ENCODE data around the gene SUPT5H. TPM values are rescaled to one million over a fixed set of nuclear protein-coding genes. Genes with fewer than 3 reads are reported as not detected.

SUPT5H gene
- total and polyA plus RNA-seq, 10 of the 15 experiments (the other 5 are each of a cell fraction or from before 2014, with no cell fraction given) = 27.2 to 194 (median 83.6) TPM

DNA sequence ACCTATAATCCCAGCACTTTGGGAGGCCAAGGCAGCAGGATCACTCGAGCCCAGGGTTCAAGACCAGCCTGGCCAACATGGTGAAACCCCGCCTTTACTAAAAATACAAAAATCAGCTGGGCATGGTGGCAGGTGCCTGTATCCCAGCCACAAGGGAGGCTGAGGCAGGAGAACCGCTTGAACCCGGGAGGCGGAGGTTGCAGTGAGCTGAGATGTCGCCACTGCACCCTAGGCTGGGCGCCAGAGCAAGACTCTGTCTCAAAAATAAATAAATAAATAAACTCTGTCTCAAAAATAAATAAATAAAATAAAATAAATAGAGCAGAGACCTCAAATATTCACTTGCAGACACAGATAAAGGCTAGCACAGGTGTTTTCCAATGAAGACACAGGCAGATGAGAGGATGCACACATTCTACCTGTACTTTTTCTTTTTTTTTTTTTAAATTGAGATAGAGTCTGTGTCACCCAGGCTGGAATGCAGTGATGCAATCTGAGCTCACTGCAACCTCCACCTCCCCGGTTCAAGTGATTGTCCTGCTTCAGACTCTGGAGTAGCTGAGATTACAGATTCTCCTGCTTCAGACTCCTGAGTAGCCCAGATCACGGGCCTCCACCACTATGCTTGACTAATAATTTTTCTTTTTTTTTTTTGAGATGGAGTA lies 7.0 kb upstream of the SUPT5H start:
- POLR2A ChIA-PET = interaction anchor here (0.6 kb wide), 1 partner anchor 90 kb away, joined by 7 read pairs; no protein-coding TSS in a partner anchor
- H2AFZ ChIP-seq (ENCODE audit: control insufficient read depth, low read depth, low read length) = no peak overlapping the region
- peaks cover 2 to 8% of the 10 kb centered on the region in 2 experiments; a peak in 3 of 4 replicates for H3K36me3 ChIP-seq (ENCODE audit: control insufficient read depth in 2 of 2, insufficient read depth in 2 of 2, low read length in 1 of 2)
- in situ Hi-C loops (cut with MboI) = no loop called here
- ATAC-seq = no peak
- RAD21 ChIA-PET (ENCODE audit: unreplicated experiment) = interaction anchor here (0.7 kb wide), 1 partner anchor 27 kb away, joined by 3 read pairs; no protein-coding TSS in a partner anchor
- no TSS peak for BruUV-seq (replicated peaks)
- DNase-seq (ENCODE audit: low read depth, low spot score) = no peak
- FAIRE-seq = no peak
- 76% methylated on average over 9 of the region's 9 CpGs for WGBS (ENCODE audit: insufficient coverage, insufficient replicate concordance, low lambda C conversion rate, missing lambda C conversion rate)
- H3K4me2 ChIP-seq (ENCODE audit: control insufficient read depth, insufficient read depth) = no peak overlapping the region
- peaks cover 27% of the 10 kb centered on the region for H3K79me2 ChIP-seq (ENCODE audit: control insufficient read depth, insufficient read depth, low read length)
- CTCF ChIA-PET = interaction anchor here (0.8 to 4.1 kb wide), 5 partner anchors 60 to 235 kb away, joined by 3 to 63 read pairs (median 4); partner anchors contain the start of genes DLL3 and EID2B
- H3K4me1 ChIP-seq (ENCODE audit: control insufficient read depth, insufficient read depth, low read length) = peaks cover 18% of the 10 kb centered on the region
- no peaks in the 10 kb centered on the region for H3K27me3 ChIP-seq (replicated peaks in 1 of 2; ENCODE audit: control insufficient read depth in 2 of 2, insufficient read depth in 2 of 2, low read length in 1 of 2)
- H3K27ac ChIP-seq (ENCODE audit: control insufficient read depth, insufficient read depth) = no peak overlapping the region
- no peak overlapping the region for H3K4me3 ChIP-seq
- SMC1A ChIA-PET (ENCODE audit: uncharacterized antibody, unreplicated experiment) = interaction anchor here (0.6 to 1.3 kb wide), 4 partner anchors 19 to 95 kb away, joined by 3 read pairs; no protein-coding TSS in a partner anchor
- intact Hi-C loops (cut with micrococcal nuclease; ENCODE audit: unreplicated experiment) = no loop called here
- H3K9ac ChIP-seq (ENCODE audit: control insufficient read depth, insufficient read depth, low read length) = no peak overlapping the region
- H3K9me3 ChIP-seq (replicated peaks; ENCODE audit: control insufficient read depth, insufficient read depth, low read length) = no peaks in the 10 kb centered on the region
- H4K20me1 ChIP-seq (ENCODE audit: control insufficient read depth, insufficient read depth) = no peaks in the 10 kb centered on the region
- TF ChIP-seq, protein P1, sequence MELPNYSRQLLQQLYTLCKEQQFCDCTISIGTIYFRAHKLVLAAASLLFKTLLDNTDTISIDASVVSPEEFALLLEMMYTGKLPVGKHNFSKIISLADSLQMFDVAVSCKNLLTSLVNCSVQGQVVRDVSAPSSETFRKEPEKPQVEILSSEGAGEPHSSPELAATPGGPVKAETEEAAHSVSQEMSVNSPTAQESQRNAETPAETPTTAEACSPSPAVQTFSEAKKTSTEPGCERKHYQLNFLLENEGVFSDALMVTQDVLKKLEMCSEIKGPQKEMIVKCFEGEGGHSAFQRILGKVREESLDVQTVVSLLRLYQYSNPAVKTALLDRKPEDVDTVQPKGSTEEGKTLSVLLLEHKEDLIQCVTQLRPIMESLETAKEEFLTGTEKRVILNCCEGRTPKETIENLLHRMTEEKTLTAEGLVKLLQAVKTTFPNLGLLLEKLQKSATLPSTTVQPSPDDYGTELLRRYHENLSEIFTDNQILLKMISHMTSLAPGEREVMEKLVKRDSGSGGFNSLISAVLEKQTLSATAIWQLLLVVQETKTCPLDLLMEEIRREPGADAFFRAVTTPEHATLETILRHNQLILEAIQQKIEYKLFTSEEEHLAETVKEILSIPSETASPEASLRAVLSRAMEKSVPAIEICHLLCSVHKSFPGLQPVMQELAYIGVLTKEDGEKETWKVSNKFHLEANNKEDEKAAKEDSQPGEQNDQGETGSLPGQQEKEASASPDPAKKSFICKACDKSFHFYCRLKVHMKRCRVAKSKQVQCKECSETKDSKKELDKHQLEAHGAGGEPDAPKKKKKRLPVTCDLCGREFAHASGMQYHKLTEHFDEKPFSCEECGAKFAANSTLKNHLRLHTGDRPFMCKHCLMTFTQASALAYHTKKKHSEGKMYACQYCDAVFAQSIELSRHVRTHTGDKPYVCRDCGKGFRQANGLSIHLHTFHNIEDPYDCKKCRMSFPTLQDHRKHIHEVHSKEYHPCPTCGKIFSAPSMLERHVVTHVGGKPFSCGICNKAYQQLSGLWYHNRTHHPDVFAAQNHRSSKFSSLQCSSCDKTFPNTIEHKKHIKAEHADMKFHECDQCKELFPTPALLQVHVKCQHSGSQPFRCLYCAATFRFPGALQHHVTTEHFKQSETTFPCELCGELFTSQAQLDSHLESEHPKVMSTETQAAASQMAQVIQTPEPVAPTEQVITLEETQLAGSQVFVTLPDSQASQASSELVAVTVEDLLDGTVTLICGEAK (IDR thresholded peaks at IDR 0.05; ENCODE audit: borderline replicate concordance) = no peak
- TF ChIP-seq, protein P2, sequence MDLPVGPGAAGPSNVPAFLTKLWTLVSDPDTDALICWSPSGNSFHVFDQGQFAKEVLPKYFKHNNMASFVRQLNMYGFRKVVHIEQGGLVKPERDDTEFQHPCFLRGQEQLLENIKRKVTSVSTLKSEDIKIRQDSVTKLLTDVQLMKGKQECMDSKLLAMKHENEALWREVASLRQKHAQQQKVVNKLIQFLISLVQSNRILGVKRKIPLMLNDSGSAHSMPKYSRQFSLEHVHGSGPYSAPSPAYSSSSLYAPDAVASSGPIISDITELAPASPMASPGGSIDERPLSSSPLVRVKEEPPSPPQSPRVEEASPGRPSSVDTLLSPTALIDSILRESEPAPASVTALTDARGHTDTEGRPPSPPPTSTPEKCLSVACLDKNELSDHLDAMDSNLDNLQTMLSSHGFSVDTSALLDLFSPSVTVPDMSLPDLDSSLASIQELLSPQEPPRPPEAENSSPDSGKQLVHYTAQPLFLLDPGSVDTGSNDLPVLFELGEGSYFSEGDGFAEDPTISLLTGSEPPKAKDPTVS (IDR thresholded peaks at IDR 0.05; ENCODE audit: low read depth, low read length) = no peak
- TF ChIP-seq SP1 (IDR thresholded peaks at IDR 0.05; ENCODE audit: low read depth, low read length) (no peak), CHD4 (IDR thresholded peaks at IDR 0.05) (no peak), ZNF622 (IDR thresholded peaks at IDR 0.05) (no peak), NRF1 (conservative IDR thresholded peaks at IDR 0.05; ENCODE audit: low read depth, low read length) (no peak), NR2C1 (IDR thresholded peaks at IDR 0.05) (no peak), ETV6 (conservative IDR thresholded peaks at IDR 0.05 in 1 of 2, IDR thresholded peaks at IDR 0.05 in 1 of 2; ENCODE audit: borderline replicate concordance in 1 of 2, low read depth in 1 of 2) (no peak), SREBF1 (IDR thresholded peaks at IDR 0.05; ENCODE audit: low read length) (no peak), MTA3 (IDR thresholded peaks at IDR 0.05; ENCODE audit: borderline replicate concordance, low read length) (no peak), CBX3 (IDR thresholded peaks at IDR 0.05; ENCODE audit: borderline replicate concordance, low read depth) (no peak), BCL11A (IDR thresholded peaks at IDR 0.05; ENCODE audit: low read depth, low read length) (no peak)
- TF ChIP-seq, protein P3, sequence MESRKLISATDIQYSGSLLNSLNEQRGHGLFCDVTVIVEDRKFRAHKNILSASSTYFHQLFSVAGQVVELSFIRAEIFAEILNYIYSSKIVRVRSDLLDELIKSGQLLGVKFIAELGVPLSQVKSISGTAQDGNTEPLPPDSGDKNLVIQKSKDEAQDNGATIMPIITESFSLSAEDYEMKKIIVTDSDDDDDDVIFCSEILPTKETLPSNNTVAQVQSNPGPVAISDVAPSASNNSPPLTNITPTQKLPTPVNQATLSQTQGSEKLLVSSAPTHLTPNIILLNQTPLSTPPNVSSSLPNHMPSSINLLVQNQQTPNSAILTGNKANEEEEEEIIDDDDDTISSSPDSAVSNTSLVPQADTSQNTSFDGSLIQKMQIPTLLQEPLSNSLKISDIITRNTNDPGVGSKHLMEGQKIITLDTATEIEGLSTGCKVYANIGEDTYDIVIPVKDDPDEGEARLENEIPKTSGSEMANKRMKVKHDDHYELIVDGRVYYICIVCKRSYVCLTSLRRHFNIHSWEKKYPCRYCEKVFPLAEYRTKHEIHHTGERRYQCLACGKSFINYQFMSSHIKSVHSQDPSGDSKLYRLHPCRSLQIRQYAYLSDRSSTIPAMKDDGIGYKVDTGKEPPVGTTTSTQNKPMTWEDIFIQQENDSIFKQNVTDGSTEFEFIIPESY (IDR thresholded peaks at IDR 0.05) = no peak
- TF ChIP-seq, protein P4, sequence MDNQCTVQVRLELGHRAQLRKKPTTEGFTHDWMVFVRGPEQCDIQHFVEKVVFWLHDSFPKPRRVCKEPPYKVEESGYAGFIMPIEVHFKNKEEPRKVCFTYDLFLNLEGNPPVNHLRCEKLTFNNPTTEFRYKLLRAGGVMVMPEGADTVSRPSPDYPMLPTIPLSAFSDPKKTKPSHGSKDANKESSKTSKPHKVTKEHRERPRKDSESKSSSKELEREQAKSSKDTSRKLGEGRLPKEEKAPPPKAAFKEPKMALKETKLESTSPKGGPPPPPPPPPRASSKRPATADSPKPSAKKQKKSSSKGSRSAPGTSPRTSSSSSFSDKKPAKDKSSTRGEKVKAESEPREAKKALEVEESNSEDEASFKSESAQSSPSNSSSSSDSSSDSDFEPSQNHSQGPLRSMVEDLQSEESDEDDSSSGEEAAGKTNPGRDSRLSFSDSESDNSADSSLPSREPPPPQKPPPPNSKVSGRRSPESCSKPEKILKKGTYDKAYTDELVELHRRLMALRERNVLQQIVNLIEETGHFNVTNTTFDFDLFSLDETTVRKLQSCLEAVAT (IDR thresholded peaks at IDR 0.05) = no peak

Data from GM12878 (cell line).